ENCODE measurements around the gene FBN1.

GRCh38 chr15:48442011-48442410 is 203.5 kb downstream of the FBN1 start:
- TF ChIP-seq CTCF (IDR thresholded peaks at IDR 0.05; ENCODE audit: low read depth, low read length) (no peak), EZH2phosphoT487 (IDR thresholded peaks at IDR 0.05; ENCODE audit: low read depth) (no peak)
